ENCODE measurements around the gene CUL2.

CUL2 gene

GRCh38 chr10:35059481-35059880 lies 30.7 kb downstream of the CUL2 start:
- TF ChIP-seq SIN3A (IDR thresholded peaks at IDR 0.05; ENCODE audit: borderline replicate concordance, insufficient read depth, low read length): no peak
- no peak for TF ChIP-seq POLR2AphosphoS5 (IDR thresholded peaks at IDR 0.05; ENCODE audit: low read depth, low read length)

DNA sequence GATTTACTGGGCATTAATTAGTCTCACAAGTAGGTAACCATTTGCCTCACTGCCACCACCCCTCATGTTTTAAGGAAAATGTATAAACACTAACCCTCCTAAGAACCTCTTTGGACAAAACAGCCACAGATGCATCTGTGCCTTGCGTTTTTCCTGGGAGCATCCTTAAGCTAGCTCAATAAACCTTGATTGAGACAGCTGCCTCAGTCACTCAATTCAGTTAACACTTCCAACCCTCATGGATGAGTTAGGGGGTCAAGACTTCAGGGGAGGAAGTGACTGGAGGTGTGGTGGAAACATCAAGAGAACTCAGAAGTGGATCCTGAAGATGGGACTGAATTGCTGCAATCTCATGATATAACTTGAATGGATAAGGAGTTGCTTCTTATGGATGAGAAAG lies 31.5 kb downstream of the CUL2 start:
- TF ChIP-seq FOXP2 (optimal IDR thresholded peaks at IDR 0.05; ENCODE audit: borderline replicate concordance, extremely low read depth, extremely low read length, insufficient read depth) (no peak), POLR2AphosphoS5 (IDR thresholded peaks at IDR 0.05; ENCODE audit: low read depth, low read length) (no peak), TAF1 (IDR thresholded peaks at IDR 0.05; ENCODE audit: borderline replicate concordance, insufficient read depth, low read length) (no peak), SIN3A (IDR thresholded peaks at IDR 0.05; ENCODE audit: borderline replicate concordance, insufficient read depth, low read length) (no peak)
- TF ChIP-seq, protein P1, sequence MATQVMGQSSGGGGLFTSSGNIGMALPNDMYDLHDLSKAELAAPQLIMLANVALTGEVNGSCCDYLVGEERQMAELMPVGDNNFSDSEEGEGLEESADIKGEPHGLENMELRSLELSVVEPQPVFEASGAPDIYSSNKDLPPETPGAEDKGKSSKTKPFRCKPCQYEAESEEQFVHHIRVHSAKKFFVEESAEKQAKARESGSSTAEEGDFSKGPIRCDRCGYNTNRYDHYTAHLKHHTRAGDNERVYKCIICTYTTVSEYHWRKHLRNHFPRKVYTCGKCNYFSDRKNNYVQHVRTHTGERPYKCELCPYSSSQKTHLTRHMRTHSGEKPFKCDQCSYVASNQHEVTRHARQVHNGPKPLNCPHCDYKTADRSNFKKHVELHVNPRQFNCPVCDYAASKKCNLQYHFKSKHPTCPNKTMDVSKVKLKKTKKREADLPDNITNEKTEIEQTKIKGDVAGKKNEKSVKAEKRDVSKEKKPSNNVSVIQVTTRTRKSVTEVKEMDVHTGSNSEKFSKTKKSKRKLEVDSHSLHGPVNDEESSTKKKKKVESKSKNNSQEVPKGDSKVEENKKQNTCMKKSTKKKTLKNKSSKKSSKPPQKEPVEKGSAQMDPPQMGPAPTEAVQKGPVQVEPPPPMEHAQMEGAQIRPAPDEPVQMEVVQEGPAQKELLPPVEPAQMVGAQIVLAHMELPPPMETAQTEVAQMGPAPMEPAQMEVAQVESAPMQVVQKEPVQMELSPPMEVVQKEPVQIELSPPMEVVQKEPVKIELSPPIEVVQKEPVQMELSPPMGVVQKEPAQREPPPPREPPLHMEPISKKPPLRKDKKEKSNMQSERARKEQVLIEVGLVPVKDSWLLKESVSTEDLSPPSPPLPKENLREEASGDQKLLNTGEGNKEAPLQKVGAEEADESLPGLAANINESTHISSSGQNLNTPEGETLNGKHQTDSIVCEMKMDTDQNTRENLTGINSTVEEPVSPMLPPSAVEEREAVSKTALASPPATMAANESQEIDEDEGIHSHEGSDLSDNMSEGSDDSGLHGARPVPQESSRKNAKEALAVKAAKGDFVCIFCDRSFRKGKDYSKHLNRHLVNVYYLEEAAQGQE (IDR thresholded peaks at IDR 0.05; ENCODE audit: insufficient read depth in 1 of 2, low read depth in 2 of 2, low read length in 2 of 2): no peak

DNA sequence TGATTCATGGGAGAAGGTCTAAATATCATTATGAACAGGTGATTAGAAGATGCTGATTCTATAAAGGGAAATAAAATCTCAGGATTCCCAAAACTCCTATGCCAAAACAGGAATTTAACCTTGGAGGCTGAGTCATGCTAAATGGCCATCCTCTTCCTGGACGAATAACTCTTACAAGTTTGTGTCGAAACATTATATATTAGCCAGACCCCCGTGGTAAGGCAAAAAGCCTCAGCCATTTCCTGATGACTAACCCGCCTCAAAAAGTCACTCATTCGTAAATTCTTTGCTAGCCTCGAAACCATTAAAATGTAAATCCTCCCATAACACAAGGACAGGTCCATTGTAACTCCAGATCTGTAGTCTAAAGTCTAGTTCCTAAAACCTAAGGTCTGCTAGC lies 32.0 kb downstream of the CUL2 start:
- TF ChIP-seq POLR2AphosphoS5 (IDR thresholded peaks at IDR 0.05; ENCODE audit: low read depth, low read length) (no peak), FOXP2 (optimal IDR thresholded peaks at IDR 0.05; ENCODE audit: borderline replicate concordance, extremely low read depth, extremely low read length, insufficient read depth) (no peak), SIN3A (IDR thresholded peaks at IDR 0.05; ENCODE audit: borderline replicate concordance, insufficient read depth, low read length) (no peak), TAF1 (IDR thresholded peaks at IDR 0.05; ENCODE audit: borderline replicate concordance, insufficient read depth, low read length) (no peak)
- TF ChIP-seq, protein P1 (IDR thresholded peaks at IDR 0.05; ENCODE audit: insufficient read depth in 1 of 2, low read depth in 2 of 2, low read length in 2 of 2): no peak

GRCh38 chr10:35056686-35057085 lies 33.5 kb downstream of the CUL2 start:
- TF ChIP-seq, protein P1 (IDR thresholded peaks at IDR 0.05; ENCODE audit: insufficient read depth in 1 of 2, low read depth in 2 of 2, low read length in 2 of 2): no peak
- no peak for TF ChIP-seq POLR2AphosphoS5 (IDR thresholded peaks at IDR 0.05; ENCODE audit: low read depth, low read length)
- no peak for TF ChIP-seq FOXP2 (optimal IDR thresholded peaks at IDR 0.05; ENCODE audit: borderline replicate concordance, extremely low read depth, extremely low read length, insufficient read depth)
- no peak for TF ChIP-seq TAF1 (IDR thresholded peaks at IDR 0.05; ENCODE audit: borderline replicate concordance, insufficient read depth, low read length)

DNA sequence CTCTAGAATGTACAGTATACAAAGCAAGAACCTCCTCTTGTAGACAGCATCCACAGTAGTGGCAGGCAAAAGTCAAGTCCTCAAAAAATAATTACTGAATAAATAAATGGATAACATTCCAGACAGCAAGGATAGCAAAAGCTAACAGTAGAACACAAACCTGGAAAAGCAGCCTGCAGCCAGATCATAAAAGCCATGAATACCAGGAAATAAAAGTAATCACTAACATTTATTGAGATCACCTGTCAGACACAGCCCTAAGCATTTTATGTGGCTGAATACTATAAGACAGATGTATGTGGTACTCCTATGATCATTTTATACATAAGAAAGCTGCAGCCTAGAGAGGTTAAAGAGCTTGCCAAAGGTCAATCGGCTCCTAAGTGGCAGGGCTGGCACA lies 34.0 kb downstream of the CUL2 start:
- TF ChIP-seq, protein P1 (IDR thresholded peaks at IDR 0.05; ENCODE audit: insufficient read depth in 1 of 2, low read depth in 2 of 2, low read length in 2 of 2): no peak
- no peak for TF ChIP-seq FOXP2 (optimal IDR thresholded peaks at IDR 0.05; ENCODE audit: borderline replicate concordance, extremely low read depth, extremely low read length, insufficient read depth)
- no peak for TF ChIP-seq SIN3A (IDR thresholded peaks at IDR 0.05; ENCODE audit: borderline replicate concordance, insufficient read depth, low read length)
- TF ChIP-seq TAF1 (IDR thresholded peaks at IDR 0.05; ENCODE audit: borderline replicate concordance, insufficient read depth, low read length): no peak
- no peak for TF ChIP-seq POLR2AphosphoS5 (IDR thresholded peaks at IDR 0.05; ENCODE audit: low read depth, low read length)
